Measurements from ENCODE around the gene MGA. TPM values are rescaled to one million over a fixed set of nuclear protein-coding genes. Genes with fewer than 3 reads are reported as not detected.

MGA gene
- total and polyA plus RNA-seq, 2 of the 8 experiments (the other 6 are each of a cell fraction or from before 2014, with no cell fraction given): 7.6 to 53.2 TPM

- TF ChIP-seq EZH2 (IDR thresholded peaks at IDR 0.05; ENCODE audit: low read depth, low read length, severe bottlenecking): no peak
- TF ChIP-seq MAFK (IDR thresholded peaks at IDR 0.05; ENCODE audit: low read depth, low read length): no peak
- no peak for TF ChIP-seq CTCF (IDR thresholded peaks at IDR 0.05; ENCODE audit: control extremely low read depth in 1 of 3, insufficient read depth in 1 of 3, low read depth in 1 of 3, low read length in 3 of 3)
- TF ChIP-seq GABPA (IDR thresholded peaks at IDR 0.05; ENCODE audit: borderline replicate concordance, insufficient read depth, low read length): no peak
- TF ChIP-seq RFX5 (IDR thresholded peaks at IDR 0.05; ENCODE audit: borderline replicate concordance, low read depth, low read length): no peak
- no peak for TF ChIP-seq TEAD4 (IDR thresholded peaks at IDR 0.05; ENCODE audit: low read depth, low read length)
These were observed 123.1 kb downstream of the MGA start (continued) for GRCh38 chr15:41783296-41783695.

Measured in H1 (cell line).